Fibroblast of the conjunctiva (primary cell): ENCODE data around the gene MTMR12.

Experiments used
- DNase-seq: peaks from one replicate; pipeline ENCODE4 v3.0.0-alpha.2; 2010; ENCODE audit warnings: low read depth

The MTMR12 gene, protein sequence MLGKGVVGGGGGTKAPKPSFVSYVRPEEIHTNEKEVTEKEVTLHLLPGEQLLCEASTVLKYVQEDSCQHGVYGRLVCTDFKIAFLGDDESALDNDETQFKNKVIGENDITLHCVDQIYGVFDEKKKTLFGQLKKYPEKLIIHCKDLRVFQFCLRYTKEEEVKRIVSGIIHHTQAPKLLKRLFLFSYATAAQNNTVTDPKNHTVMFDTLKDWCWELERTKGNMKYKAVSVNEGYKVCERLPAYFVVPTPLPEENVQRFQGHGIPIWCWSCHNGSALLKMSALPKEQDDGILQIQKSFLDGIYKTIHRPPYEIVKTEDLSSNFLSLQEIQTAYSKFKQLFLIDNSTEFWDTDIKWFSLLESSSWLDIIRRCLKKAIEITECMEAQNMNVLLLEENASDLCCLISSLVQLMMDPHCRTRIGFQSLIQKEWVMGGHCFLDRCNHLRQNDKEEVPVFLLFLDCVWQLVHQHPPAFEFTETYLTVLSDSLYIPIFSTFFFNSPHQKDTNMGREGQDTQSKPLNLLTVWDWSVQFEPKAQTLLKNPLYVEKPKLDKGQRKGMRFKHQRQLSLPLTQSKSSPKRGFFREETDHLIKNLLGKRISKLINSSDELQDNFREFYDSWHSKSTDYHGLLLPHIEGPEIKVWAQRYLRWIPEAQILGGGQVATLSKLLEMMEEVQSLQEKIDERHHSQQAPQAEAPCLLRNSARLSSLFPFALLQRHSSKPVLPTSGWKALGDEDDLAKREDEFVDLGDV

DNA sequence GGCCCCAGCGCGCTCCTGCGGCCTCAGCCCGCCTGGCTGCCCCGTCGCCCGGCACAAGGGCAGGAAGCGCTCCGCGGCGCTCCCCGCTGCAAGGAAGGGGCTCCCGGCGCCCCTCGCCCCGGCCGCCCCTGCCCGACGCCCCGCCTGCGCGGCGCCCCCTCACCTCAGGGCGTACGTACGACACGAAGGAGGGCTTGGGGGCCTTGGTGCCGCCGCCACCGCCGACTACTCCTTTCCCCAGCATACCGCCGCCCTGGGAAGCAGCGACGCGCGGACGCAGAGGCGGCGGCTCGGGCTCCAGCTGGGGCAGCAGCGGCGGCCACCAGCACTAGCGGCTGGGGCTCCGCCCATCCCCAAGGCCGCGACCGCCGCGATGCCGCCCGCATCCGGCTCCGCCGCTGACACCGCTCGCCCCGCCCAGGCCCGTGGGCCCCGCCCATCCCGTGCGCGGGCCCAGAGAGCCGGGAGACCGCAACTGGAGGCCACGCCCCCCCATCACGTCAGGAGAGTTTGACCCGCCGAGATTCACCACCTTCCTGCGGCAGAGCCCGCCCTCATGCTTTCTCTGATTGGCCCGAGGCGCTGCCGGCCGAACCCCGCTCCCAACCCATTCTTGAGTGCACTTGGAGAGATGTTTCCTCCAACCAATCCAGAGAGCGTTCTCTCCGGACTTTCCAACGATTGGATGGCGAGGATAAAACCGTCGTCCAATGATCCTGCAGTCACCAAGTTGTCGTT, at the start of gene MTMR12:
Gene MTMR12, minus strand, starts transcription at position 345 of the 738 bp plus-strand sequence. Its CDS starts 101 bp downstream, at position 244.
- DNase-seq = peak; percentile 98

- no peak for DNase-seq
These were observed 49.8 kb upstream of the MTMR12 start for GRCh38 chr5:32362527-32362926.

- DNase-seq = no peak
These were observed 48.2 kb upstream of the MTMR12 start for GRCh38 chr5:32360906-32361305.

DNA sequence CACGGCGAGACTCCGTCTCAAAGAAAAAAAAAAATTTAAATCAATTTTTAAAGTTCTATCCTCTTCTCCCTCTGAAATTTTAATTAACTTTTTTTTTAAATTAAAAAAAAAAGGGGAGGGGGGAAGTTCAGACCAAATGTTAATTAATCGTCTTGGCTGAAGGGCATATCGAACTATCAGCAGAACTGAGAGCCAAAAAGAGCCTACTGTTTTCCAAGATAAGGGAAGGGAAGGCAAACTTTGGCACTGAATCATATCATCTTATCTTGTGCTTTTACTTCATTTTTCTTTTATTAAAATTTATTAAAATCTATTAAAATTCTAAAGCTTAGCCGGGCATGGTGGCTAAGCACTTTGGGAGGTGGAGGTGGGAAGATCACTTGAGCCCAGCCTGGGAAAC, 45.9 kb upstream of the MTMR12 start:
- no peak for DNase-seq

GRCh38 chr5:32357658-32358057, 44.9 kb upstream of the MTMR12 start:
- DNase-seq = no peak

DNA sequence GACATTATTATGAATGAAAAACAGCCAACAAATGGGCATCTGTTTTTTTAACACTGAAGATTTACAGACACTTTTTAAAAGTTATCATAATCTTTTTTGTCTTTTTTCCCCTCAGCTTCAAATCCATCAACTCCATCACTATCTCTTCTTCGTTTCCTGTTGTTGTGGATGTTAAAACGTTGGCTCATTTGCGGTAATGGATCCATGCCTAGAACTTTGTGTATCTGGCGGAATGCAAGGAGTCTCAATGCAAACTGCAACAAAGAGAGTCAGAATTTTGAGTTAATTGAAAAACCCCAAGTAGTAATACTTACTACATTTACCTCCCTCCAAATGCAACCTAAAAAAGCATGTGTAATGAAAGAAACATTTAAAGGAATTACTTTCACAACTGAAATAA, 42.9 kb upstream of the MTMR12 start:
- no peak for DNase-seq

DNA sequence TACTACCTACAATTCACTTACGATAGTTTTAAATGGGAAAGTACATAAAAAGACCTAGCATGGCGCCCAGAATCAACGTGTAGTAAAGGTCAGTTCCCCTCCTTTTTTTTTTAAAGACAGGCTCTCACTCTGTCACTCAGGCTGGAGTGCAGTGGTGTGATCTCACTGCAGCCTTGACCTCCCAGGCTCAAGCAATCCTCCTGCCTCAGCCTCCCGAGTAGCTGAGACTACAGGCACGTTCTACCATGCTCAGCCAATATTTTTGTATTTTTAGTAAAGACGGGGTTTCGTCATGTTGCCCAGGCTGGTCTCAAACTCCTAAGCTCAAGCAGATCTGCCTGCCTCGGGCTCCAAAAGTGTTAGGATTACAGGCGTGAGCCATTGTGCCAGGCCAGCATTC, 40.7 kb upstream of the MTMR12 start:
- DNase-seq = no peak

DNA sequence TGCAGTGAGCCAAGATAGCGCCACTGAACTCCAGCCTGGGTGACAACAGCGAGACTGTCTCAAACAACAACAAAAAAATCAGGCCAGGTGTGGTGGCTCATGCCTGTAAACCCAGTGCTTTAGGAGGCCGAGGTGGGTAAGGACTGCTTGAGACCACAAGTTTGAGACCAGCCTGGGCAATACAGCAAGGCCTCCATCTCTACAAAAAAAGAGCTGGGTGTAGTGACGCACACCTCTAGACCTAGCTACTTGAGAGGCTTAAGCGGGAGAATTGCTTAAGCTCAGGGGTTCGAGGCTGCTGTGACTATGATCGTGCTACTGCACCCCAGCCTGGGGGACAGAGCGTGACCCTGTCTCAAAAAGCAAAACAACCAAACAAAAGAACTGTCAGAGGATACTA, 39.9 kb upstream of the MTMR12 start:
- DNase-seq = no peak

DNA sequence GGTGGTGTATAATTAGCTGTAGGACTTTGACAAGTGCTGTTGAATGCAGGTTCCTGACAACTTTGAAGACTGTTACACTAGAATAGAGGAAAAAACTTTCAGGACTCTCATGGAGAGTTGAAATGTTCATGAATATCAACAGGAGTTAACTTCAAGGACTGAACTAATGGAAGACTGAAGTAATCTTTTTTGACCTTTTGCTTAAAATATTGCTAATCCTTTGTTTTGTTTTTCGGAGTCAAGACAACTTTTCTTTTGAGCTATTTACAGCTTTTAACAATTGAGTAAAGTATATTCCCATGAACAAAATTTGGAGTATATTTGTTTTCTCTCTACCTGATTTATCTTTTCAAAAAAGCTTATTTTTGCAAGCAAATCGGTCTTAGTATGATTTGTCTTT, 34.1 kb upstream of the MTMR12 start:
- no peak for DNase-seq

DNA sequence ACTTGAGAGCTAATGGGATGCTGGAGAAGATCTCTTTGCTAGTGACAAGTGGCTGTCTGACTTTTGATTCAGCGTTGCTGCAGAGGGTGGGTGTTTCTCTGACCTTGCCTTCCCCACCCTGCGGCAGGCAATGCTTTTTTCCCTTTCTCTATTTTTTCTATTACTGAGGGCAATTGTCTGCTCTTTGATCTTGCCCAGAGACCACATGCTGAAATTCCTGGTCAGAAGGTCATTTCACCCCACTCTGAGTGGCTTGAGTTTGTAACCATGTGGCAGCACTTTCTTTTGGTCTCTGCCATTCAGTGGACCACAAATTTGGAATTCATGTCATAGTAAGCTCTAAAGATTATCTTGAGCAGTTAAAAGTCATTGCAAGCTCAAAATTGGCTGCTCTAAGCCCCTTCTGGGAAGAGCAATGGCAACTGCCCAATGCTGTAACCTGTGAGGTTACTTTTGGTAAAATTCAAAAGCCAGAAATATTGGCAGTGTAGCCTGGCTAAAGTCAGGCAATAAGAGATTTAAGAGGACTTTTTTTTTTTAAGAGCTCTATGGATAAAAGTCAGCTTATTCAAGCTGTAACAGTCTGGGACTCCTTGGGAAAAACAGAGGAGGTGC, 30.4 kb upstream of the MTMR12 start:
- no peak for DNase-seq

- no peak for DNase-seq
These were observed 29.9 kb upstream of the MTMR12 start for GRCh38 chr5:32342656-32343055.

DNA sequence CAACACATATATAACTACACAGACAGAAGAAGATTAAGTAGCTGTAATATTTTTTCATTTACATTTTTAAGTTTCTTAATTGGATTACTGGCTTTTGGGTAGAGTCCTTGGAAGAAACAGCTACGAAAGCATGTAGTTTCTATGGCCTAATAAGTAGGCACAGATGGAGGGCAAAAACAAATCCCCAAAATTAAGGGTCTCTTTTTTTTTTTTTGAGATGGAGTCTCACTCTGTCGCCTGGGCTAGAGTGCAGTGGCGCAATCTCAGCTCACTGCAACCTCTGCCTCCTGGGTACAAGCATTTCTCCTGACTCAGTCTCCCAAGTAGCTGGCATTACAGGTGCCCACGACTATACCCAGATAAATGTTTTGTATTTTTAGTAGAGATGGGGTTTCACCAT, 27.1 kb upstream of the MTMR12 start:
- DNase-seq = no peak

DNA sequence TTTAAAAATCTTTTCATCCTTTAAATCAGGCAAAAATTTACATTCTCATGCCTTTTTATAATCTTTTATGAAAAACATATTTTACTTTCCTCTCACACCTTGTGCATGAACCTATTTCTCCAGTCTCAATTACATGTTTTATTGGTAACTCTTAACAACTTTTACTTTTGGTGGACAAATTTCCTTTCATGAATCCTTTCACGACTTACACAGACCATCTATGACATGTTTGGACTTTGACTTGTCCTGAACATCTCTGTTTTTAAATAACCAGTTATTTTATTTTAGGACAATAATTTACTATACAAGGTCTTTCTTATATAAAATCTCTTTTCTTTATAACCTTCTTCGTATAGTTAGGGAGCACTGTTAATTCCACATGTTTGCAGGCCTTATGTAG, 26.5 kb upstream of the MTMR12 start:
- DNase-seq = no peak

- no peak for DNase-seq
These were observed 20.2 kb upstream of the MTMR12 start for GRCh38 chr5:32332966-32333365.

GRCh38 chr5:32332361-32332760, 19.6 kb upstream of the MTMR12 start:
- no peak for DNase-seq

DNA sequence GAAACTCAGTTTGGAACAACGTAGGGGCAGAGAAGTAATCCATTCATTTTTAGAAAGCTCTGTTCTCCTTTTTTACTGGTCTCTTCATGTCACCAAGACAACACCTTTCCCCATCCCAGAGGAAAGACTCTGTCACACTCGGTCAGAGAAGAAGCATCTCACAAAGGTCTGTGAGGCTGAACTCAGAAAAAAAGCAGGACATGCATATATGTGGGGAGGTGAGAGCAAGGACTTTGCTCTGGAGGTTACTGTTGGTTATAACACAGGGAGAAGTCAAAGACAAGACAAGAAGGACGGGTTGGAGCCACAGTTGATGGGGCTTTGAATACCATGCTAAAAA, 19.2 kb upstream of the MTMR12 start:
- no peak for DNase-seq

GRCh38 chr5:32331217-32331934, 18.6 kb upstream of the MTMR12 start:
- no peak for DNase-seq

DNA sequence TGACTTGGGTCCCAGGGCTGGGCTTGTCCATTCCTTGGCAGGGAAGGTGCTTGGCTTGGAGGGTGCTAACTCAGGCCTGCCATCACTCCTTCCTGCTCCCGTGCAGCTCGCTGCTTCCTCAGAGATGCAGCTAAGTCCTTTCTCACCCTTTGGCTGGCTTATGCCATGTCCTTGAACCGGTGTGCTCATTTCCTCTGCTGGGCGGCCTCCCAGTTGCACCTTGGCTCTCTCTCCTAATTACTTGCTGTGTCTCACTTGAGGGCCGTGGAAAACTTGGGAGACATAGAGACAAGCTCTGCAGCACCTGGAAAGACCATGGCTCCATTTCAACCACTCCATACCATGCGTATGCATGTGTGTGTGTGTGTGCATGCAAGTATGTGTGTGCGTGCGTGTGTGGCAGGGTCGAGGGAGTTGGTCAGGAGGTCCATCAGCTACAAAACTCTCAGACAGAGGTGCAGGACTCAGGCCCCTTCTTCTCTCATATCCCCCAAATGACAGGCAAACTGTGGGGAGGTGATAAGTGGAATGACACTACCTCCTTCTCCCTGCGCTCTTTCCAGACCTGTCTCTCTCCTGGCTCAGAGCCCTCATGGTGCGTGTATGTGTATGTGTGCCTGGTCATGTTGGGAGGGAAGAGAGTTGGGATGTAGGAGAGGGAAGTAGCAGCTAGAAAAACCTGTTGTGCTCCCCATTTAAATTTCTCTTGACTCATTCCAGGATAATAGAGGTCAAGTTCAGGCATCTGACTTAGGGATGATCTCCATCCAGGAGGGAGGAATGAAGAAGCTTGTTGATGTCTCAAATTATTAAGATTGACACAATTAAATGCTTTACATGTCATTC, 17.6 kb upstream of the MTMR12 start:
- DNase-seq = no peak

- DNase-seq = peak; percentile 39
These were observed 16.7 kb upstream of the MTMR12 start for GRCh38 chr5:32329395-32329834.

- DNase-seq = no peak
These were observed 13.6 kb upstream of the MTMR12 start for GRCh38 chr5:32326216-32326772.
